Activated B cell treated with CpG ODN at 0.5 μM for 24 hours (primary cell): Measurements from ENCODE around the gene NECAB3. TPM values are rescaled to one million over a fixed set of nuclear protein-coding genes. Genes with fewer than 3 reads are reported as not detected.

ENCODE experiments used
- ATAC-seq: fragments of 200-7000 bp; cut with Tn5 transposase; one replicate; pipeline ENCODE4 v1.10.0; 2021; ENCODE audit warnings: low read depth, mild to moderate bottlenecking, moderate library complexity
- CTCF ChIA-PET: fragments of 350-600 bp; sonication (Branson Sonifier 250); formaldehyde crosslinking; loops from one replicate; lab custom pipeline; 2021; ENCODE audit warnings: antibody characterized with exemption; lab: Charles Lee
- POLR2A ChIA-PET: fragments of 350-600 bp; sonication (Branson Sonifier 250); formaldehyde crosslinking; loops from one replicate; lab custom pipeline; 2021; ENCODE audit warnings: antibody characterized with exemption; lab: Charles Lee
- DNase-seq: peaks from one replicate; pipeline ENCODE4 v3.0.0; 2022
- H3K27ac Mint-ChIP-seq: one replicate; pipeline ENCODE4 v1.8.0; 2020; ENCODE audit warnings: mixed read lengths
- H3K27me3 Mint-ChIP-seq: one replicate; pipeline ENCODE4 v1.8.0; 2021; ENCODE audit warnings: mixed read lengths
- H3K36me3 Mint-ChIP-seq: one replicate; pipeline ENCODE4 v1.8.0; 2021; ENCODE audit warnings: low read depth, mixed read lengths
- H3K4me1 Mint-ChIP-seq: one replicate; pipeline ENCODE4 v1.8.0; 2021; ENCODE audit warnings: mixed read lengths
- H3K4me3 Mint-ChIP-seq: one replicate; pipeline ENCODE4 v1.8.0; 2020; ENCODE audit warnings: mild to moderate bottlenecking, mixed read lengths
- H3K9me3 Mint-ChIP-seq: one replicate; pipeline ENCODE4 v1.8.0; 2020; ENCODE audit warnings: mixed read lengths
- intact Hi-C: fragments of 100-400 bp; cut with micrococcal nuclease; formaldehyde crosslinking; loops from one replicate; pipeline ENCODE4 v1.15.1; 2024
- total RNA-seq: library from RNA; stranded (reverse); gene quantifications from 2 replicates; pipeline ENCODE4 v1.2.3, GENCODE V29; 2022
- TF ChIP-seq, protein P1 (sequence below): fragments of 200-600 bp; IDR thresholded peaks from one replicate; pipeline ENCODE4 v1.8.0; 2022; ENCODE audit warnings: antibody characterized with exemption, mild to moderate bottlenecking

NECAB3 gene
- total RNA-seq, 1 donor from 2014 or later = 7.5 TPM

DNA sequence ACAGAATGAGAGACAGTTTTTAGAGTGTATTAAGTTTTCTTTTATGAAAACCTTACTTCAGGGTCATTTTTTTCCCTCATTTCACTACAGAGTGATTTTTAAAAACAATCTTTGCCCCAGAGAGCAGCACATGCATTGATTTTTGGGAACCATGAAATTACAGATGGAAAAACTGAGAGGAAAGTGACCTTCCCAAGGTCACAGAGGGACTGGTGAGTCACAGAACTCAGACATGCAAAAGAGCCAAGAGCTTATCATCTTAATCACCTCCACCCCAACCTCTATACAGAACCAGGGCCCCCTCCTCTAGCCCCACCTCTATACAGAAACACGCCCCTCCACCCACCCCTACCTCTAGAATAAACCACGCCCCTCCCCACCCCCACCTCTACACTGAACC lies 35.2 kb upstream of the NECAB3 start:
- Mint-ChIP-seq H3K4me1 (peaks cover 2% of the 10 kb centered on the region), H3K9me3 (no peaks in the 10 kb centered on the region), H3K4me3 (no peak overlapping the region), H3K27ac (no peak overlapping the region), H3K27me3 (no peaks in the 10 kb centered on the region), H3K36me3 (peaks cover 42% of the 10 kb centered on the region)
- POLR2A ChIA-PET = no interaction called here
- intact Hi-C loops = no loop called here
- CTCF ChIA-PET = no interaction called here
- no peak for ATAC-seq
- TF ChIP-seq, protein P1, sequence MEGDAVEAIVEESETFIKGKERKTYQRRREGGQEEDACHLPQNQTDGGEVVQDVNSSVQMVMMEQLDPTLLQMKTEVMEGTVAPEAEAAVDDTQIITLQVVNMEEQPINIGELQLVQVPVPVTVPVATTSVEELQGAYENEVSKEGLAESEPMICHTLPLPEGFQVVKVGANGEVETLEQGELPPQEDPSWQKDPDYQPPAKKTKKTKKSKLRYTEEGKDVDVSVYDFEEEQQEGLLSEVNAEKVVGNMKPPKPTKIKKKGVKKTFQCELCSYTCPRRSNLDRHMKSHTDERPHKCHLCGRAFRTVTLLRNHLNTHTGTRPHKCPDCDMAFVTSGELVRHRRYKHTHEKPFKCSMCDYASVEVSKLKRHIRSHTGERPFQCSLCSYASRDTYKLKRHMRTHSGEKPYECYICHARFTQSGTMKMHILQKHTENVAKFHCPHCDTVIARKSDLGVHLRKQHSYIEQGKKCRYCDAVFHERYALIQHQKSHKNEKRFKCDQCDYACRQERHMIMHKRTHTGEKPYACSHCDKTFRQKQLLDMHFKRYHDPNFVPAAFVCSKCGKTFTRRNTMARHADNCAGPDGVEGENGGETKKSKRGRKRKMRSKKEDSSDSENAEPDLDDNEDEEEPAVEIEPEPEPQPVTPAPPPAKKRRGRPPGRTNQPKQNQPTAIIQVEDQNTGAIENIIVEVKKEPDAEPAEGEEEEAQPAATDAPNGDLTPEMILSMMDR = no peak
- DNase-seq = no peak

DNA sequence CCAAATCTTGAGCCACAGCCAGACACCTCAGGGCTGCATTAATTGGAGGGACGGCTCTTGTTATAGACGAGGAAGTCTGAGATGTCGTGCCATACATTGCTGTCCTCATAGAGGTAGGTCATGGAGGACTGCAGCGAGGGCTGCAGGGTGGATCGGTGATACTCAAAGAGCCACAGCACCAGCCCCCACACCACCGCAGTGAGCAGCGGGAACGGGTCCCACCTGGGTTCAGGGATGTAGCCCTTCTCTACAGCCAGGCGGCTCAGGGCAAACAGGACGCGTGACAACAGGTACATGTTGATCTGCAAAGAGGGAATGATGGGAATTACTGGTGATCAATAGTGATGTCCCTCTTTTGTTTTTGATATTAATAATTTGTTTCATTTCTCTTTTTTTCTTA lies 33.4 kb upstream of the NECAB3 start:
- ATAC-seq (no peak), DNase-seq (no peak)
- TF ChIP-seq, protein P1 = no peak
- POLR2A ChIA-PET = interaction anchor here (0.7 kb wide), 1 partner anchor 354 kb away, joined by 4 read pairs; no protein-coding TSS in a partner anchor
- Mint-ChIP-seq H3K27me3 (no peaks in the 10 kb centered on the region), H3K4me1 (peaks cover 2% of the 10 kb centered on the region), H3K4me3 (no peak overlapping the region), H3K36me3 (peaks cover 30% of the 10 kb centered on the region), H3K9me3 (no peaks in the 10 kb centered on the region), H3K27ac (no peak overlapping the region)
- intact Hi-C loops = no loop called here
- CTCF ChIA-PET = no interaction called here

DNA sequence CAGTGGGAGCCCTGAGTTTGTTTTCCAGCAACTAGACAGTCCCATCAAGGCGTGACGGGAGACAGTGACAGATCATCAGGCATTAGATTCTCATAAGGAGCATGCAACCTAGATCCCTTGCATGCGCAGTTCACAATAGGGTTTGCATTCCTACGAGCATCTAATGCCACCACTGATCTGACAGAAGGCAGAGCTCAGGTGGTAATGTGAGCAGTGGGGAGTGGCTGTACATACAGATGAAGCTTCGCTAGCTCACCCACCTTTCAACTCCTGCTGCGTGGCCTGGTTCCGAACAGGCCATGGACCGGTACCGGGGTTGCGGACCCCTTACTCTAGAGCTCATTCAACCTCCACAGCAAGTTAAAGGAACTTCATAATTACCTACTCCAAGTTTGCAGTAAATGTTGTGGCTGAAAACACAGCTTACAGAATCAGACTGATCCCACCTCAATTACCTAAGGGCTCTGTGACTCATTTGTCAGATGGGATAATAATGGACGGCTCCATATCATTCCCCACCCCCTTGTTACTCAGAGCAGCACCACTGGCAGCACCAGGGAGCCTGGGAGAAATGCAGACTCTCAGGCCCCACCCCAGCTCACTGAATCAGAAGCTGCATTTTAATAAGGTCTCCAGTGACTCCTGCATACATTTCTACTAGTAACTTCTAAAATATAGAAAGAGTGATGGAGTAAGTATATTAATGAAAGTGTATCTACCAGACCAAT lies 30.1 kb upstream of the NECAB3 start:
- TF ChIP-seq, protein P1 = no peak
- ChIA-PET POLR2A (interaction anchor here (0.5 kb wide), 1 partner anchor 52 kb away, joined by 3 read pairs; no protein-coding TSS in a partner anchor), CTCF (no interaction called here)
- DNase-seq (no peak), ATAC-seq (no peak)
- Mint-ChIP-seq H3K4me3 (no peak overlapping the region), H3K4me1 (peaks cover 1% of the 10 kb centered on the region), H3K27ac (no peak overlapping the region), H3K9me3 (no peaks in the 10 kb centered on the region), H3K36me3 (peaks cover 12% of the 10 kb centered on the region), H3K27me3 (no peaks in the 10 kb centered on the region)
- intact Hi-C loops = no loop called here

DNA sequence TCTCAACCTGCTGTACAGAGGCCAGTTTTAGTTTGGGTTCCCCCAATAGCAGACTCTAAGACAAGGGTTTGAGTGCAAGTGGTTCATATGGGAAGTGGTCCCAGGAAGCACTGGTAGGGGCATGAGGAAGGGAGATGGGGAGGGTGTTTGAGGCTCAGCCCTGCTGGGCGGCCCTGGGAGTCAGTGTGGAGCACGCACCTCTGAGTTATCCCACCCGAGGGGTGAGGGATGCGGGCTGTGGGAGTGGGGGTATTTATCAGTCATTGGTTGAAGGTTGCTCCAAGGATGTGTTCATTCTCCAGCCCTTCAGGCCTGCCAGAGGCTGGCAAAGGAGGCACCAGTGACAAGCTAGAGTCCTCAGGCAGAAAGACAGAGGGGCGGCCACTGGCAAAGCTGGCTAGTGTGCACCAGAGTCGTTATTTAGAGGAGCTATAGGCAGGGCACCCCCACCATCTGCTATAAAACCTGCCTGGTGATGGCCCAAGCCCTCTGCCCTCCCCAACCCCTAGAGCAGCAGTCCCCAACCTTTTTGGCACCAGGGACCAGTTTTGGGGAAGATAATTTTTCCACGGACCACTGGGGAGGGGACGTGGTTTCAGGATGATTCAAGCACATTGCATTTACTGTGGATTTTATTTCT lies 29.4 kb upstream of the NECAB3 start:
- peaks cover 12% of the 10 kb centered on the region for H3K36me3 Mint-ChIP-seq
- no peak overlapping the region for H3K27ac Mint-ChIP-seq
- H3K27me3 Mint-ChIP-seq = no peaks in the 10 kb centered on the region
- H3K4me1 Mint-ChIP-seq = no peaks in the 10 kb centered on the region
- intact Hi-C loops = no loop called here
- TF ChIP-seq, protein P1 = no peak
- DNase-seq (no peak), ATAC-seq (no peak)
- ChIA-PET CTCF (no interaction called here), POLR2A (interaction anchor here (0.5 kb wide), 1 partner anchor 53 kb away, joined by 3 read pairs; no protein-coding TSS in a partner anchor)
- no peak overlapping the region for H3K4me3 Mint-ChIP-seq
- H3K9me3 Mint-ChIP-seq = no peaks in the 10 kb centered on the region

DNA sequence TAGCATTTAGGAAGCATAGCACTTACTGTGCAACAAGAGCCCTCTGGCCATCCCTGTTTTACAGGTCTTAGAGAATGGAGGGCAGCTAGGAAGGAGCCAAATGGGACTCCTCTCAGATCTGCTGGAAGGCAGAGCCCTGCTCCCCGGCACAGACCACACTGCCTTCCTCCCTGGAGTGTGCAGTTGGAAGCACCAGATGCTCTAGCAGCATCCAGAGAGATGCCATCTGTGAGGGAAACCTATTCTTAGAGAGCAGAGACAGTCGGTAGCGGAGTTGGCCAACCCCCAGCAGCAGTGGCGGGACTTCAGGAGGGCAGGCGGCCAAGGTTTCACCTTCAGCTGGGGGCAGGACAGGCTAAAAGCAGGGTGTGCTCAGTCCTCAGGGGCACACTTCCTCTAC lies 28.6 kb upstream of the NECAB3 start:
- Mint-ChIP-seq H3K9me3 (peaks cover 2% of the 10 kb centered on the region), H3K27ac (no peak overlapping the region), H3K27me3 (no peaks in the 10 kb centered on the region), H3K36me3 (peaks cover 12% of the 10 kb centered on the region), H3K4me3 (no peak overlapping the region), H3K4me1 (no peaks in the 10 kb centered on the region)
- ATAC-seq = no peak
- intact Hi-C loops = no loop called here
- CTCF ChIA-PET = no interaction called here
- POLR2A ChIA-PET = no interaction called here
- TF ChIP-seq, protein P1 = no peak
- no peak for DNase-seq
